Activated CD8-positive, alpha-beta memory T cell treated with anti-CD3 and anti-CD28 coated beads for 1 hour (primary cell): ENCODE measurements around the gene PBXIP1.
A peak's percentile ranks its signal among the peaks of the same experiment; 100 is the strongest.
"Not testable (repeated sequence)": the region's sequence is repeated elsewhere in the genome, so short reads cannot be mapped to it uniquely, and the experiment has no call there.

Source experiments
- DNase-seq, 2 donors: peaks; one replicate each; pipeline ENCODE4 v3.0.0-alpha.2; 2020; ENCODE audit warnings: low read depth in 1 of 2; ENCODE audit errors: extremely low read depth in 1 of 2

Gene PBXIP1

DNA sequence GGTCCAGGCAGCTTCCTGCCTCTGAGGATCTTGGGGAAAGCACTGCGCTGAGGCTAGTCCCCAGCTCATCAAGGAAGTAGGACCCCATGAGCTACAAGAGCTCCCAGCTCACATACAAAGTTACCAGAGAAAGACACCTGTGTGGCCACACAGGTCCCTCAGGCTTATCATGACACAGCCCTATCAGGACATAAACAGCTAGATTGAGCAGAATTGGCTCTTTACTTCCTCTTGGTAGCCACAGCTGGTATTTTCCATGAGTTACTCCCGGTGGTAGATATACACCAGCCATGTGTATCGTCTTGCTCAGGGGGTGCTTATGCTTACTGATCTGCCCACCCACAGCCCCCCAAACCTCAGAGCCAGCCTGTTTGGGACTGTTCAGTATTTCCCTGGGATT is 38.7 kb upstream of the PBXIP1 start:
- DNase-seq = no peak

- no peak for DNase-seq
Observed at GRCh38 chr1:154994269-154994587, 38.3 kb upstream of the PBXIP1 start.

DNA sequence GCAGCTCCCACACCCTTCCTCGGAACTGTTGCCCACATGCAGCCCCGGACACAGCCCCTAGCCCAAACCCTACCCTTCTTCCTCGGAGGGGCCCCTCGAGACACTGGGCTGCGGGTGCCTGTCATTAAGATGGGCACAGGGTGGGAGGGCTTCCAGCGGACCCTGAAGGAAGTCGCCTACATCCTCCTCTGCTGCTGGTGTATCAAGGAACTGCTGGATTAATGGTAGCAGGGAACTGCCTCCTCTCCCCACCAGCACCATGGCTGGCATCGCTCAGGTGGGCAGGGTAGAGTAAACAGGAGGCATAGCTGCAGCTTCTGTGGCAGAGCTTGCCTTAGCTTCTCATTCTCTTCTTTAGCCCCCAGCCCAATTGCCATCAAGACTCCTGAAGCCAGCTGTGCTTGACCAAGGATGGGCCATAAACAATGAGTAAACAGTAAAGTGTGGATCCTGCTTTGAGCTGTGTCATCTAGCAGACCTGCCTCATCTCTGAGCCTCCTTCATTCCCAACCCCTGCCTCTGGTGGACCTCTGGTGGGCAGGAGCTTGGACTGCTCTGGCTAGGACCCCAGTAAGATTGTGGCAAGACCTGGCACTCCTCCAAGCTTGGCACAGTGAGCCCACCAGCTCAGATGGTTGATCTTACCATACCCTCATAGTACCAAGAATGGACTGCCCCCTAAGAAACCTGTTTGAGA is 37.8 kb upstream of the PBXIP1 start, which contains the start of gene LENEP:
Gene LENEP, plus strand, starts transcription at position 15 of the 697 bp plus-strand sequence. Its CDS starts 22 bp downstream, at position 37.
- no peak for DNase-seq

DNA sequence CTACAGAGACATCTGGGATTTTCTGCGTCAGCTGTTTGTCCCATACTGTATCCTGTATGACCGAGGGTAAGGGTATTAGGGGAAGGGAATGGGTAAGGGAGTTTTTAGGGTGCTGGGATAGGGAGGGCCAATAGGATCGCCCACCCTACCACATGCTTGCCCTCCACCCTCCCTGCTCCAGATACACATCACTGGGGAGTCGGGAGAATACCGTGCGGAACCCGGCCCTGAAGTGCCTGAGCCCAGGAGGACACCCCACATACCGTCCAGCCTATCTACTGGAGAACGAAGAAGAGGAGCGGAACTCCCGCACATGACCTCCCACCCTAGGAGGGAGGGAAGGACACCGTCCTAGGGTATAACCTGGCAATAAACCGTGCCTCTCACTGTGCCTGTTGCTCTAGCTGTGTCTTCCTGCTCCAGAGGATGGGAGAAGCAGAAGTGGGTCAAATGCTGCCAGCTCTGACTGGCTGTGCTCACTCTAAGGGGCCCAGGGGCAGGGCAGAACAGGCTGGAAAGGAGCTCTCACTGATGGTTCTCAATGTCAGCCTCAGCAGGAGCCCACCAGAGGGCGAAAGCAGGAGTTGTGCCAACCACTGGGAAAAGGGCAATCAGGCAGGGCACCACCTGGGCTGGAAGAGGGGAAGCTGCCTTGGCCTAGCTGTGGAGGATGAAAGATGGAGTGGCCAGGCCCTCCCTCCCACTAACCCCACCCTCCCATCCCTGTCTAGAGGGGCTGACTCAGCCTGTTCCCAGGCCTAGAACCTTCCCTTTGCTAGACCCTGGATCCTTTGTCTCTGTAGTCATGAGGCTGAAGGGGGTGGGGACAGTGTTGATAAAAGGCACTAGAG is 37.0 kb upstream of the PBXIP1 start:
- no peak for DNase-seq

DNA sequence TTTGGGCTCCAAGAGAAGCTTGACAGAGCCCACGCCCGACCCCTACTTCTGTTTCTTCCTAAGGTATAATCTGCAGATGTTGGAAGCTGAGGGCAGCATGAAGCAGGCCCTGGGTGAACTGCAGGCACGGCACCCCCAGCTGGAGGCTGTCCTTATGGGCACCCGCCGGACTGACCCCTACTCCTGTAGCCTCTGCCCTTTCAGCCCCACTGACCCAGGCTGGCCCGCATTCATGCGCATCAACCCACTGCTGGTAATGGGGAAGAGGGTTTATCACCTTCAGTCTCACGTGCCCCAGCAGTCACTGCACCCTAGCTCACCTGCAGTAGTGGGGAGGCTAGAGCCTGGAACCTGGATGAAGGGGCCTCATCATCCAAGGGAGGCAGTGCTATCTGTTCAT is 34.4 kb upstream of the PBXIP1 start:
- no peak for DNase-seq

GRCh38 chr1:154989195-154989860 is 33.4 kb upstream of the PBXIP1 start:
- no peak for DNase-seq

DNA sequence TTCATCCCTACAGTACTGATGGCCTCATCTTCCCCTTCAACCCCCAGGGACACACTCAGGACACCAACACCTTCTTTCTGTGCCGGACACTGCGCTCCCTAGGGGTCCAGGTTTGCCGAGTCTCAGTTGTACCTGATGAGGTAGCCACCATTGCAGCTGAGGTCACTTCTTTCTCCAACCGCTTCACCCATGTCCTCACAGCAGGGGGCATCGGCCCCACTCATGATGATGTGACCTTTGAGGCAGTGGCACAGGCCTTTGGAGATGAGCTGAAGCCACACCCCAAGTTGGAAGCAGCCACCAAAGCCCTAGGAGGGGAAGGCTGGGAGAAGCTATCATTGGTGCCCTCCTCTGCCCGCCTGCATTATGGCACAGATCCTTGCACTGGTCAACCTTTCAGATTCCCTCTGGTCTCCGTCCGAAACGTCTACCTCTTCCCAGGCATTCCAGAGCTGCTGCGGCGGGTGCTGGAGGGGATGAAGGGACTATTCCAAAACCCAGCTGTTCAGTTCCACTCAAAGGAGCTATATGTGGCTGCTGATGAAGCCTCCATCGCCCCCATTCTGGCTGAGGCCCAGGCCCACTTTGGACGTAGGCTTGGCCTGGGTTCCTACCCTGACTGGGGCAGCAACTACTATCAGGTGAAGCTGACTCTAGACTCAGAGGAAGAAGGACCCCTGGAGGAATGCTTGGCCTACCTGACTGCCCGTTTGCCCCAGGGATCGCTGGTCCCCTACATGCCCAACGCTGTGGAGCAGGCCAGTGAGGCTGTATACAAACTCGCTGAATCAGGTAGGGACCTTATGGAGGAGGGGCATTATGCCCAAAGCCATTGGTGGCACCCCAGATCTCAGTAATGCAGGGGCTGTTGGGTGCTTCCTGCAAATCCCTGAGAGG is 32.4 kb upstream of the PBXIP1 start:
- no peak for DNase-seq

GRCh38 chr1:154987326-154987725 is 31.4 kb upstream of the PBXIP1 start:
- no peak for DNase-seq

DNA sequence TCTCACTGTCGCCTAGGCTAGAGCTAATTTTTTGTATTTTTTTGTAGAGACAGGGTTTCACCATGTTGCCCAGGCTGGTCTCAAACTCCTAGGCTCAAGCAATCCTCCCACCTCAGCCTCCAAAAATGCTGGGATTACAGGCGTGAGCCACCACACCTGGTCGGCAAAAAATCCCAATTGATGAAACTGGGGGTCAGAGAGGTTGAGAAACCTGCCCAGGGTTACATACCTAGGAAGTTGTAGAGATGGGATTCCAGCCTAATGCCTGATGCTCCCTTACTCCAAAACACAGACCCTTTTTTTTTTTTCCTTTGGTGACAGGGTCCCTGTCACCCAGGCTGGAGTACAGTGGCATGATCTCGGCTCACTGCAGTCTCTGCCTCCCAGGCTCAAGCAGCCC is 30.8 kb upstream of the PBXIP1 start:
- not testable (repeated sequence) for DNase-seq

- no peak for DNase-seq
Observed at GRCh38 chr1:154983776-154984466, 28.0 kb upstream of the PBXIP1 start.

GRCh38 chr1:154982897-154983648 is 27.2 kb upstream of the PBXIP1 start, which contains the start of gene FLAD1:
Gene FLAD1 (plus strand): TSS chr1:154983344. CDS start chr1:154983695, 351 bp downstream.
- DNase-seq = peak; percentile 85 to 87

- no peak for DNase-seq
Observed at GRCh38 chr1:154982341-154982740, 26.4 kb upstream of the PBXIP1 start.

DNA sequence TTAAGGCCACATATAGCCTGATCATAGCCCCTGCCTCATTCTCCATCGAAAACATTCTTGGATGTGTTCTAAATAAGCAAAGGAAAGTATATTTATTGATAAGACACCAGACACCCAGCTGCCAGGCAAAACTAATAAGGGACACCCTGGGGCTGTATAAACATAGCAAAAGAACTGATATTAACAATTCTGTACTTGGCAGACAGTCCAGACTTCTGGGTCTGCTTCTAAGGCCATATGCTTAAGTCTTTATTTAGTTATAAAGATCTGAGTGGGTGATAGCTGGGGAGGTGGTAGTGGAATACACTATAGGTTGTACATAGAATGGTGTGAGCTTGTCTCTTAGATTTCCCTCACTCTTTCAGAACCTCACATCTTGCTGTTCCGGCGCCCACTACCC is 22.5 kb upstream of the PBXIP1 start:
- no peak for DNase-seq

DNA sequence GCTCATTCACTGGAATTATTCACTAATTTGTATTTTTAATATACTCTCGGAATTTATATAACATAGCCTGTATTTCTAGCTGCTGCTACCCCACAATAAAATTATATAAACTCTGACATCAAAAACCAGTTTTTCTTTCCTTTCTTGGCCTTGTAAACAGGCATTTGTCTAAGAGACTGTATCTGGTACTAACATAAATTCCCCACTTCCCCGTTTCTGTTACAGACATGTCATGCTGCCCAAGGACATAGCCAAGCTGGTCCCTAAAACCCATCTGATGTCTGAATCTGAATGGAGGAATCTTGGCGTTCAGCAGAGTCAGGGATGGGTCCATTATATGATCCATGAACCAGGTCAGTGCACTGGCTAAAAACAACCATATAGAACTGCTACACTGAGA is 21.9 kb upstream of the PBXIP1 start:
- not testable (repeated sequence) for DNase-seq

DNA sequence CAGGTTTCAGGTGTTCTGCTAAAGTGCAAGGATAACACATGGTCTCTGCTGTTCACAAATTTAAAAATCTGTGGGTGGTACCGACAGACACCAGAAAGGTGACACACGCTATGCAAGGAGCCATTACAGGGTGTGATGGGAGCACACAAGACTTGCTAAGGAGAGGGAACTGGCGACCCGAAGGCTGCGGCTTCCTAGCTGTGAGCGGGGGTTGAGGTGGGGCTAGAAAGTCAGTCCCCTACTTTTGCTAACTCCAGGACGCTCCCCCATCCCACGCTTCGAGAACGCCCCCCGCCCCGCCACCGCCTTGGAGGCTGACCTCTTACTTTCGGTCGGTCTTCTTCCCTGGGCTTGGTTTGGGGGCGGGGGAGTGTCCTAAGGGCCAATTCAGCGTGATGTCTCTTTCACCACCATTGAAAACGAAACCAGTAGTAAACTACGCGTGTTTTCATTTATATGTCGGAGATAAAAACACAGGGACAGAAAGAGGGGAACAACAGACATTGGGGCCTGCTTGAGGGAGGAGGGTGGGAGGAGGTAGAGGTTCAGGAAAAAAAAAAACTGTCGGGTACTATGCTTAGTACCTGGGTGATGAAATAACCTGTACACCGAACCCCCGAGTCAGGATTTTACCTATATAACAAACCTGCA is 19.6 kb upstream of the PBXIP1 start:
- peak in 1 of 2 donors; percentile 27 for DNase-seq

- DNase-seq = peak; percentile 87 to 89
Observed at GRCh38 chr1:154974808-154975408, 19.0 kb upstream of the PBXIP1 start.

- DNase-seq = peak; percentile 85 to 94
Observed at GRCh38 chr1:154974102-154974807, 18.4 kb upstream of the PBXIP1 start, which contains the start of gene CKS1B. Gene CKS1B (plus strand): TSS chr1:154974681. CDS start chr1:154974746, 65 bp downstream.
